Measurements from ENCODE around the gene MAN2C1.
A peak's percentile ranks its signal among the peaks of the same experiment; 100 is the strongest.

Gene MAN2C1

GRCh38 chr15:75371486-75371885, 3.1 kb upstream of the MAN2C1 start:
- H3K36me3 ChIP-seq (ENCODE audit: control insufficient read depth, insufficient read depth, low read length): peaks cover 51% of the 10 kb centered on the region
- H3K4me3 ChIP-seq (ENCODE audit: insufficient read depth, low read depth, low read length, poor library complexity, severe bottlenecking): no peak overlapping the region
- no peaks in the 10 kb centered on the region for H3K9me3 ChIP-seq (ENCODE audit: control insufficient read depth, low read length)
- no peak overlapping the region for H3K27ac ChIP-seq (ENCODE audit: insufficient read depth, low read length, poor library complexity, severe bottlenecking)
- no peak for DNase-seq
- H3K4me1 ChIP-seq (ENCODE audit: control insufficient read depth, insufficient read depth, low read length, poor library complexity, severe bottlenecking): peaks cover 6% of the 10 kb centered on the region
- H3K27me3 ChIP-seq (replicated peaks; ENCODE audit: control insufficient read depth, insufficient read depth, low read length, poor library complexity, severe bottlenecking): no peaks in the 10 kb centered on the region

DNA sequence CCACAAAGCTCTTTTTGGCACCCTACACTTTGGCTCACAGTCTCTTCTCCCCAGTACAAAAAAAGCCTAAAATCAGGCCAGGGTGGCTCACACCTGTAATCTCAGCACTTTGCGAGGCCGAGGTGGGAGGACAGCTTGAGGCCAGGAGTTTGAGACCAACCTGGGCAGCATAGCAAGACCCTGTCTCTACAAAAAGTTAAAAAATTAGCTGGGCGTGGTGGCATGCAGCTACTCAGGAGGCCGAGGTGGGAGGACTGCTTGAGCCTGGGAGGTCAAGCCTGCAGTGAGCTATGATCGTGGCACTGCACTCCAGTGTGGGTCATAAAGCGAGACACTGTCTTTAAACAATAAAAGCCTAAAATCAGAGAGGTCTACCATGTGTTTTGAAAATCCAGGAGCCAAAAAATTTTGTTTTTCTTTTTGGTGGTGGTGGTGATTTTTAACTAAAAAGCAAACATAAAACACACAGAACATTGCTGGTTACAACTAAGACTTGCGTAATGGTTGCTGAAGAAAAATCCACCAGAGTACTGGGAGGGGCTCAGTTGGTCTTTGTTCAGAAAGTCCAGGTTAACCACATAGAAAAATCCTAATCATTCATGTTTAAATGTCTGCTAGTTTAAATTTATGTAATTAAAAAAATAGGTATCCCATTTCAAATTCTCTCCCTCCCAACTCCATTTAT, 1.6 kb upstream of the MAN2C1 start:
- peaks cover 6% of the 10 kb centered on the region for H3K4me1 ChIP-seq (ENCODE audit: control insufficient read depth, insufficient read depth, low read length, poor library complexity, severe bottlenecking)
- no peak overlapping the region for H3K27ac ChIP-seq (ENCODE audit: insufficient read depth, low read length, poor library complexity, severe bottlenecking)
- peaks cover 50% of the 10 kb centered on the region for H3K36me3 ChIP-seq (ENCODE audit: control insufficient read depth, insufficient read depth, low read length)
- H3K27me3 ChIP-seq (replicated peaks; ENCODE audit: control insufficient read depth, insufficient read depth, low read length, poor library complexity, severe bottlenecking): no peaks in the 10 kb centered on the region
- H3K9me3 ChIP-seq (ENCODE audit: control insufficient read depth, low read length): no peaks in the 10 kb centered on the region
- no peak overlapping the region for H3K4me3 ChIP-seq (ENCODE audit: insufficient read depth, low read depth, low read length, poor library complexity, severe bottlenecking)
- DNase-seq: no peak

- H3K4me1 ChIP-seq (ENCODE audit: control insufficient read depth, insufficient read depth, low read length, poor library complexity, severe bottlenecking): peaks cover 6% of the 10 kb centered on the region
- DNase-seq: no peak
- peak overlapping the region; percentile 99 for H3K4me3 ChIP-seq (ENCODE audit: insufficient read depth, low read depth, low read length, poor library complexity, severe bottlenecking)
- H3K27me3 ChIP-seq (replicated peaks; ENCODE audit: control insufficient read depth, insufficient read depth, low read length, poor library complexity, severe bottlenecking): no peaks in the 10 kb centered on the region
- H3K27ac ChIP-seq (ENCODE audit: insufficient read depth, low read length, poor library complexity, severe bottlenecking): peak overlapping the region; percentile 93
- peaks cover 47% of the 10 kb centered on the region for H3K36me3 ChIP-seq (ENCODE audit: control insufficient read depth, insufficient read depth, low read length)
- H3K9me3 ChIP-seq (ENCODE audit: control insufficient read depth, low read length): no peaks in the 10 kb centered on the region
These were observed 357 bp upstream of the MAN2C1 start for GRCh38 chr15:75368689-75369239.

GRCh38 chr15:75367406-75367912, 948 bp downstream of the MAN2C1 start:
- Histone ChIP-seq H3K4me1 (ENCODE audit: control insufficient read depth, insufficient read depth, low read length, poor library complexity, severe bottlenecking) (peaks cover 6% of the 10 kb centered on the region), H3K9me3 (ENCODE audit: control insufficient read depth, low read length) (no peaks in the 10 kb centered on the region), H3K27ac (ENCODE audit: insufficient read depth, low read length, poor library complexity, severe bottlenecking) (peak overlapping the region; percentile 93), H3K36me3 (ENCODE audit: control insufficient read depth, insufficient read depth, low read length) (peaks cover 42% of the 10 kb centered on the region), H3K4me3 (ENCODE audit: insufficient read depth, low read depth, low read length, poor library complexity, severe bottlenecking) (peak overlapping the region; percentile 99), H3K27me3 (replicated peaks; ENCODE audit: control insufficient read depth, insufficient read depth, low read length, poor library complexity, severe bottlenecking) (no peaks in the 10 kb centered on the region)
- DNase-seq: no peak

DNA sequence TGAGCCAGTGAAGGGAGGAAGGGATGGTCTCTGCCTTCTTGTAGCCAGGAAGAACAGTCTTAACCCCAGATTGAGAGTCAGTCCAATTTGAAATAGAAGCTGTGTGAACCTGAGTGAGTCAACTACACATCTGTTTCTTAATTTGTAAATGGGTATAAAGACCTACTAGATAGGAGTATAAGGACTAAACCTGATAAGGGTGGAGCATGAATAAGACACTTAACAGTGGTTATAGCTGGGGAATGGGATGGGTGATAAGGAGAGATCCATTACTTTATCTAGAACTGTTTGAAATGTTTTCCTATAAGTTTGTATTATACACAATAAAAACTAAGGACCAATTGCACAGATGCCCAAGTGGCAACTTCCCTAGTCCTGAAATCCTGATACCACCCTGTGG, 1.4 kb downstream of the MAN2C1 start:
- no peak overlapping the region for H3K4me3 ChIP-seq (ENCODE audit: insufficient read depth, low read depth, low read length, poor library complexity, severe bottlenecking)
- H3K27me3 ChIP-seq (replicated peaks; ENCODE audit: control insufficient read depth, insufficient read depth, low read length, poor library complexity, severe bottlenecking): no peaks in the 10 kb centered on the region
- DNase-seq: no peak
- H3K36me3 ChIP-seq (ENCODE audit: control insufficient read depth, insufficient read depth, low read length): peaks cover 43% of the 10 kb centered on the region
- peaks cover 6% of the 10 kb centered on the region for H3K4me1 ChIP-seq (ENCODE audit: control insufficient read depth, insufficient read depth, low read length, poor library complexity, severe bottlenecking)
- no peaks in the 10 kb centered on the region for H3K9me3 ChIP-seq (ENCODE audit: control insufficient read depth, low read length)
- H3K27ac ChIP-seq (ENCODE audit: insufficient read depth, low read length, poor library complexity, severe bottlenecking): peak overlapping the region; percentile 93

- H3K9me3 ChIP-seq (ENCODE audit: control insufficient read depth, low read length): no peaks in the 10 kb centered on the region
- H3K27me3 ChIP-seq (replicated peaks; ENCODE audit: control insufficient read depth, insufficient read depth, low read length, poor library complexity, severe bottlenecking): no peaks in the 10 kb centered on the region
- no peak overlapping the region for H3K4me3 ChIP-seq (ENCODE audit: insufficient read depth, low read depth, low read length, poor library complexity, severe bottlenecking)
- H3K36me3 ChIP-seq (ENCODE audit: control insufficient read depth, insufficient read depth, low read length): peaks cover 43% of the 10 kb centered on the region
- no peak overlapping the region for H3K27ac ChIP-seq (ENCODE audit: insufficient read depth, low read length, poor library complexity, severe bottlenecking)
- DNase-seq: no peak
- peaks cover 6% of the 10 kb centered on the region for H3K4me1 ChIP-seq (ENCODE audit: control insufficient read depth, insufficient read depth, low read length, poor library complexity, severe bottlenecking)
These were observed 2.2 kb downstream of the MAN2C1 start for GRCh38 chr15:75366163-75366562.

- Histone ChIP-seq H3K9me3 (ENCODE audit: control insufficient read depth, low read length) (no peaks in the 10 kb centered on the region), H3K4me1 (ENCODE audit: control insufficient read depth, insufficient read depth, low read length, poor library complexity, severe bottlenecking) (peaks cover 6% of the 10 kb centered on the region), H3K27ac (ENCODE audit: insufficient read depth, low read length, poor library complexity, severe bottlenecking) (no peak overlapping the region), H3K36me3 (ENCODE audit: control insufficient read depth, insufficient read depth, low read length) (peaks cover 49% of the 10 kb centered on the region), H3K4me3 (ENCODE audit: insufficient read depth, low read depth, low read length, poor library complexity, severe bottlenecking) (no peak overlapping the region), H3K27me3 (replicated peaks; ENCODE audit: control insufficient read depth, insufficient read depth, low read length, poor library complexity, severe bottlenecking) (no peaks in the 10 kb centered on the region)
- no peak for DNase-seq
These were observed 3.5 kb downstream of the MAN2C1 start for GRCh38 chr15:75364881-75365280.

DNA sequence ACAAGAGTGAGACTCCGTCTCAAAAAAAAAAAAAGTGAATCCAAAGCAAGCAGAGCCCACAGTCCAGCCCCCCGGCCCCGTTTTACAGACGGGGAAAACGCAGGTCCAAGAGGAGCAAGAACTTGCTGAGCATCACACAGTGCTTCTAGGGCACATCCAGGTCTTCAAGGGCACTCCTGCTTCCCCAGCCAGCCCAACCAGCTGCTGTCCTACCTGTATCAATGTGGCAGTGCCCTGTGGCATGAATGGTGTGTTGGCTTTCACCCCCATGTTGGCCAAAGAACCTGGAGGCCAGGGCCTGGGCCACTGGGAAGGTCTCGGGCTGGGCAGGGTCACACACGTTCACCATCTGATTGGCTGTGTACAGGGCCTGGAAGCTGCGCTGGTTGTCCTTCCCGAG, 4.6 kb downstream of the MAN2C1 start:
- Histone ChIP-seq H3K27me3 (replicated peaks; ENCODE audit: control insufficient read depth, insufficient read depth, low read length, poor library complexity, severe bottlenecking) (no peaks in the 10 kb centered on the region), H3K9me3 (ENCODE audit: control insufficient read depth, low read length) (no peaks in the 10 kb centered on the region), H3K36me3 (ENCODE audit: control insufficient read depth, insufficient read depth, low read length) (peaks cover 57% of the 10 kb centered on the region), H3K27ac (ENCODE audit: insufficient read depth, low read length, poor library complexity, severe bottlenecking) (no peak overlapping the region), H3K4me3 (ENCODE audit: insufficient read depth, low read depth, low read length, poor library complexity, severe bottlenecking) (no peak overlapping the region), H3K4me1 (ENCODE audit: control insufficient read depth, insufficient read depth, low read length, poor library complexity, severe bottlenecking) (peaks cover 6% of the 10 kb centered on the region)
- no peak for DNase-seq

DNA sequence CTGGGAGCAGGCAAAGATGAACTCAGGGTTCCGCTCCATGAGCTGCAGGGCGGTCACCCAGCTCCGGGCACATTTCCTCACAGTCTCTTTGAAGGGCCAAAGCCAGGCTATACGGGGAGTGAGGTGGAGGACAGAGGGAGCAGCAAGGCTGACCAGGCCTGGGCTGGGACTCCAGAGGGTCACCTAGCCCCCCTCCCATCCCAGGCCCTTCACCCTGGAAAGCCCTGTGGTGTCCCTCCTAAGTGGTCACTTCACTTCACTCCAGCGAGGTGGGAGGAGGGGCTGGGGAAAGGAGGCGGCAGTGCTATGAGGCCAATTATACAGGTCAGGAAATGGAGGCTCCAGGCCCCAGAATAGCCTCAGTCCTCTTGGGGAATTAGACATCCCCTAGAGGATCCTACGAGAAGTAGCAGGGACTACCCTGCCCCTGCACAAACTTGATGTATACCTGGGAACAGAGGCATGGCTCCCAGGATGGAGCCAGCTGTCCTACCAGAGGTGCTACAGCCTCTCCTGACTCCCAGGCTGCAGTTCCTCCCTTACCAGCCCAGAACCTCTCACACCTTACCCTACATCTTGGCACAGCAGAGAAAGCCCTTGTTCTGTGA, 5.7 kb downstream of the MAN2C1 start:
- Histone ChIP-seq H3K4me3 (ENCODE audit: insufficient read depth, low read depth, low read length, poor library complexity, severe bottlenecking) (no peak overlapping the region), H3K27ac (ENCODE audit: insufficient read depth, low read length, poor library complexity, severe bottlenecking) (no peak overlapping the region), H3K36me3 (ENCODE audit: control insufficient read depth, insufficient read depth, low read length) (peaks cover 63% of the 10 kb centered on the region), H3K27me3 (replicated peaks; ENCODE audit: control insufficient read depth, insufficient read depth, low read length, poor library complexity, severe bottlenecking) (no peaks in the 10 kb centered on the region), H3K4me1 (ENCODE audit: control insufficient read depth, insufficient read depth, low read length, poor library complexity, severe bottlenecking) (peaks cover 6% of the 10 kb centered on the region), H3K9me3 (ENCODE audit: control insufficient read depth, low read length) (no peaks in the 10 kb centered on the region)
- DNase-seq: no peak

GRCh38 chr15:75361989-75362641, 6.3 kb downstream of the MAN2C1 start:
- Histone ChIP-seq H3K27ac (ENCODE audit: insufficient read depth, low read length, poor library complexity, severe bottlenecking) (no peak overlapping the region), H3K27me3 (replicated peaks; ENCODE audit: control insufficient read depth, insufficient read depth, low read length, poor library complexity, severe bottlenecking) (no peaks in the 10 kb centered on the region), H3K4me3 (ENCODE audit: insufficient read depth, low read depth, low read length, poor library complexity, severe bottlenecking) (no peak overlapping the region), H3K4me1 (ENCODE audit: control insufficient read depth, insufficient read depth, low read length, poor library complexity, severe bottlenecking) (peaks cover under 1% of the 10 kb centered on the region), H3K9me3 (ENCODE audit: control insufficient read depth, low read length) (no peaks in the 10 kb centered on the region), H3K36me3 (ENCODE audit: control insufficient read depth, insufficient read depth, low read length) (peaks cover 63% of the 10 kb centered on the region)
- no peak for DNase-seq

Data from effector memory CD4-positive, alpha-beta T cell (primary cell).